HCEC 1CT (cell line): ENCODE measurements around the gene ZNF367.
A peak's percentile ranks its signal among the peaks of the same experiment; 100 is the strongest.
"Not testable (repeated sequence)": the region's sequence is repeated elsewhere in the genome, so short reads cannot be mapped to it uniquely, and the experiment has no call there.

Experiments
- DNase-seq: peaks from one replicate; pipeline ENCODE4 v3.0.0-alpha.2; 2017

Gene ZNF367

DNA sequence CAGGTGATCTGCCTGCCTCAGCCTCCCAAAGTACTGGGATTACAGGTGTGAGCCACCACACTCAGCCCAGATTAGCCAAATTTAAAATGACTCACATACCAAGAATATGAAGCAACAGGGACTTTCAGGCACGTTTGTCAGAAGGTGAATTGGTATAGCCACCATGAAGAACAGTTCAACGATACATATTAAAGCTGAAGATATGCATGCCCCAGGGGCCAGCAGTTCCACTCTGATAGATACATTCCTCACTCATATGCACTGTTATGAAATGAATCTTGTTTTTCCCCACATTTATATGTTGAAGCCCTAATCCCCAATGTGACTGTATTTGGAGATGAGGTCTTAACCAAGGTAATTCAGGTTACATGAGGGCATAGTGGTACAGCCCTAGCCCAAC lies 57.2 kb downstream of the ZNF367 start:
- no peak for DNase-seq

DNA sequence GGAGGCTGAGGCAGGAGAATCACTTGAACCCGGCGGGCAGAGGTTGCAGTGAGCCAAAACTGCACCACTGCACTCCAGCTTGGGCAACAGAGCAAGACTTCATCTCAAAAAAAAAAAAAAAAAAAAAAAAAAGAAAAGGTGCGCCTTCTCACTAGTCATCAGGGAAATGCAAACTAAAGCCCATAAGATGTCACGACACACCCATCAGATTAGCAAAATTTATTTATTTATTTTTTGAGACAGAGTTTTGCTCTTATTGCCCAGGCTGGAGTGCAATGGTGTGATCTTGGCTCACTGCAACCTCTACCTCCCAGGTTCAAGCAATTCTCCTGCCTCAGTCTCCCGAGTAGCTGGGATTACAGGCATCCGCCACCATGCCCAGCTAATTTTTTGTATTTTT lies 57.6 kb downstream of the ZNF367 start:
- DNase-seq, result not testable (repeated sequence)

DNA sequence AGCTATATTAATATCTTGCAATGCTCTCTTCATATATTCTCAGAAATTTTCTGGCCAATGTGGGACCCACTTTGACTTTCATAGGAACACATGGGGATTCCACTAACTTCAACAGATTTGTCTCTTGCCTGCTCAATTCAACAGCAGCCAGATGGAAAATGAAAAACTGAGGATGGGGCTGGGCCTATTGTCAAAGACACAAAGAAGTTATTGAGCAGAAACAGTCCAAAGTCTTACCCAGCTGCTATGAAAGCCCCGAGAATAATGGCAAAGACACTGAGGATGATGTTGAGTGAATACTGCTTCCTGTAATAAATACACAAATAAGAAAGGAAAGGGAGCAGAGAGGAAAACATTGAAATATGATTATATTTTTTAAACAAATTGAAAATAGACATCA lies 67.3 kb downstream of the ZNF367 start:
- no peak for DNase-seq

DNA sequence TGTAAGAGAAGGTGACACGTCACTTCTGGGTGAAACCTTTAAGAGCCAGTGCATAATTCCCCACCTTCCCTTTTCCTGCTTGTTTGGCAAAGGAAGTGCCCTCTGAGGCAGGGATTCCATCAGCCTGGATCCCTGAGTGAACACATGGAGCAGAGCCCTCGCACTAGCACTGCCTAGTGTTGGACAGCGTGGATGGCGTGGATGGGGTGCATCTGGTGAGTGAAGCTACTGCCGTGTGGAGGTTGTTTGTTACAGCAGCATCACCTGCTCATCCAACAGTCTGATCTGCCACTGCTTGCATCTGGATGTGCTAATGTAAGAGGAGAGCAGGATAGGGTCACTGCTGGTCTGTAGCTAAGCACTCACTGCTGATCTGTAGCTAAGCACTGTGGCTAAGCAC lies 69.9 kb downstream of the ZNF367 start:
- no peak for DNase-seq

DNA sequence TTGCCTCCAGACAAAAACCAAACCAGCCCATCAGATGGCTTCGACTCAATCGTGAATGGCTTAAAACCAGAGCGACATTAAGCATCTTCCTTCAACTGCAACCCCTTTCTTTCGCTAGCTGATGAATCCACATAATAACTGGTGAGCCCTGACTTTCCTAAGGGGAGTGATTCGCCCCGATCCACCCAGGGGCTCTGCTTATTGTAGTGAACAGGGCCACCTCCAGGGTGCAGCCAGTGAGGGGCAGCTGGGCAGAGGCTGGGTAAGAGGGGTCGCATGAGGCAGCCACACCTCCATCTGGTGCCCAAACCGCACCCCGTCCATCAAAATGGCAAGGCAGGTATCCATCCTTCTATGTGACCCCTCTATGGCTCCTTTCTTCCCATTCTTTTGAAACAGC lies 72.6 kb downstream of the ZNF367 start:
- DNase-seq, result no peak

DNA sequence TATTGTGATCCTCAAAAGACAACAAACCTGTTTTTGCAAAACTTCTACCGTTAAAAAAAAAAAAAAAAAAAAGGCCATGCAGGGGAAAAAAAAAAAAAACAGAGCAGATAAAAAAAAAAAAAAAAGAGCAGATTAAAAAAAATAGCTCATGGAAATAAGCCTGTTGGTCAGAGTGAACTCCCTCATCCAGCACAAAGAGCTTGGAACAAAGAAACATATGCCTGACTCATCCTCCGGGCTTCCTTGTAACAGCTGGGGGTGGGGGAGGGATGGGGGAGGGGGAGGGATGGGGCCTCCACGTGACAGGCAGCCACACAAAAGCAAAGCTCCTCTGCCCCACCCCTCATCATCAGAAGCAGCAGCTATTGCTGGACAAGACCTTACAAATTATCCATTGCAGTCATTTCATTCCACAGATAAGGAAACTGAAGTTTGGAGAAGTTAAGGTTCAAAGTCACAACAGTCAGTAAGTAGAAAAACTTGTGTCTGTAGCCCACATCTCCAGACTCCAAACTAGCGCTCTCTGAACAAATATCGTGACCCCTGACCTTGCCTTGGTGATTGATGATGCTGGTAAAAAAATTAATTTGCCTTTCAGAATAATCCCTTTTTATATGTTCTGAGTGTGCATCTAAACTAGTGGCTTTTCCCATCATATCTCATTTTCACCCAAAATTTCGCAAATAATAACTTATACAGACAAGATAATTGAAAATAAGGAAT lies 73.6 kb downstream of the ZNF367 start:
- DNase-seq, result peak; percentile 92

DNA sequence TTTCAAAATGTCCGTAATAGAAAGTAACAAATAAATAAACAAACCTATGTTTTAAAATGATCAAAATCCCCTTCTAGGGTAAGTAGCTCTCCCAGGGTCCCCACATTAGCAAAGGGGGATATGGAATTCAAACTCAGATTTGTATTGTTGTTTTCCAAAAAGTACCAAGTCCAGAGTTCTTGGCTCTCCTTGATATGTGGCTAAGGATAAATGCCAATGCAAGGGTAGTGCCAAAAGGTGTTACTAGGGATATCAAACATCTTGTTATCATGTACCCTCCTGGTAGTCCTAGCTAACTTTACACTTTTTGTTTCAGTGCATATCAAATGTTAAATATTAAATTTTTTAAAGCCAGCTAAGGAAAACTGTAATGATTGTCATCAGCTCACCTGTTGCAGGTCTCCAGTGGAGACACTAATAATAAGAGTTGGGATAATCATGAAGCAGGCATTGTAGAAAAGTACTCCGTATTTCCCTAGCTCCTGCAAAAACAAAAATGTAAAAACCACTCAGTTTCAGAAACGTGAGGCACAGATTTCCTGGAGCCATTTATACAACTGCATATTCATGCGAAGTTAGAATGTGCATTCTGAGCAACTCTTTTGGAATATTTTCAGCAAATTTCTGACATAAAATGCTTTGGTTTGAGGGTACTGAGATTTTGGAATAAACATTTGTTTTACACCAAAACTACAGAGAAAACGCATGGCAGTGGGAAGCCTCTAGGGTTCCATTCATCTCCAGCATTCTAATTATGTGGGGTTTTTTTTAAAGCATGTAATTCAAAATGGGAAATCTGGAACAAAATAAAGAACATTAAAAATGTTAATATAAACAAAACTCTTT lies 74.4 kb downstream of the ZNF367 start:
- no peak for DNase-seq

DNA sequence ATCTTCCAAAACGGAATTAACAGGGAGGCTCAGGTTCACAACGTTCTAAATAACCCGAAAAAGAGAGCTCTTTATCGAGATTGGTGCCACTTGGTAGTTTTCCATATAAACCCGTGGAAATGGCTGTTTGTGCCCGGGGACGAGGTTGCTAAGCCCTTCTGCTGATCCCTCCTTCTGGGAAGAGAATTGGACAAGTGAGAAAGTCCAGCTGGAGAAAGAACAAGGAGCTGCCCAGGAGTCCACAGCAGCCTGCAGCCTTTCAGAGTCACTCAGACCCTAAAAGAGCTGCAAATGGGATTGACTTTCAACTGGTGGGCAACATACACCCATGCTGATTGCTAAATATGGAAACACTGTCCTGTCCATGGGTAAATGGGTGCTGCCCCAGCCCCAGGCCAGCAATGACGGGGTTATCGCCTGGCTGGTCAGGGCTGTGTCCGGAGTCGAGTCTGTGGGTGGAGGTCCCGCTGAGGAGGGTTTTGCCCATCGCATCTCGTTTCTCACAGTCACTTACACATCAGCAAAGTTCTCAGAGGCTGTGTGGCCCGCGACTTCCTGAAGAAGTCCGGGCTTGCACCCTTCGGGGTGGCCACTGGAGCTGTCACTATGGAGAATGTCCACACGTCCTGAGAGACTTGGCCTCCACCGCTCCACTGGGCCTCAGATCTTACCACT lies 75.5 kb downstream of the ZNF367 start:
- no peak for DNase-seq

DNA sequence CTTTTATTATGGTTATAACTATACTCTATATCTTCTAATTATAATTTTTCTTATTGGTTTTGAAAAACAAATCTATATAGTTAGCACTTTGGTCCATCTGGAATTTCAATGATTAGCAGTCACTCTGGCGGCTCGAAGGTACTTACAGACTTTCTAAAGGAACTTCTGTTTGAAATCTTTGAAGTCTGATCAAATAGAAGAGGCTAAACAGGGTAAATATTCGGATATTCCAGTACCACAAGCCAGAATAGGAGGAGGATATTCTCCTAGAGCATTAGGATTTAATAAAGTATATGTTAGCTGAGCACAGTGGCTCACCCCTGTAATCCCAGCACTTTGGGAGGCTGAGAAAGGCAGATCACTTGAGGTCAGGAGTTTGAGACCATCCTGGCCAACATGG lies 77.5 kb downstream of the ZNF367 start:
- DNase-seq, result no peak

DNA sequence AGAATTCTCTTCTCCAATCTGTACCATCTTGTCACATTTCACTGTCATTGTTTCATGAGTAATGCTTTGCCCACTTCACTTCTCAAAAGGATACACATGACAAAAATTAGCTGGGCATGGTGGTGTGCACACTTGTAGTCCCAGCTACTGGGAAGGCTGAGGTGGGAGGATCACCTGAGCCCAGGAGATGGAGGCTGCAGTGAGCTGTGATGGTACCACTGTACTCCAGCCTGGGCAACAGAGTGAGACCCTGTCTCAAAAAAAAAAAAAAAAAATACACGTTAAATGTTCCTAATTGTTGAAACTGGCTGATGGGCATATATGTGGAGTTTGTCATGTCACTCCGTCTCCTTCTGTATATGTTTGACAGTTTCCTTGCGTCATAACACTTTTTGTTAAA lies 79.9 kb downstream of the ZNF367 start:
- no peak for DNase-seq
